Globus pallidus (tissue), 1 donor: Measurements from ENCODE around the gene EGFL7.

ENCODE experiments used
- DNase-seq: peaks from one replicate; pipeline ENCODE4 v3.0.0-alpha.2; 2015; ENCODE audit warnings: low spot score

EGFL7 gene

DNA sequence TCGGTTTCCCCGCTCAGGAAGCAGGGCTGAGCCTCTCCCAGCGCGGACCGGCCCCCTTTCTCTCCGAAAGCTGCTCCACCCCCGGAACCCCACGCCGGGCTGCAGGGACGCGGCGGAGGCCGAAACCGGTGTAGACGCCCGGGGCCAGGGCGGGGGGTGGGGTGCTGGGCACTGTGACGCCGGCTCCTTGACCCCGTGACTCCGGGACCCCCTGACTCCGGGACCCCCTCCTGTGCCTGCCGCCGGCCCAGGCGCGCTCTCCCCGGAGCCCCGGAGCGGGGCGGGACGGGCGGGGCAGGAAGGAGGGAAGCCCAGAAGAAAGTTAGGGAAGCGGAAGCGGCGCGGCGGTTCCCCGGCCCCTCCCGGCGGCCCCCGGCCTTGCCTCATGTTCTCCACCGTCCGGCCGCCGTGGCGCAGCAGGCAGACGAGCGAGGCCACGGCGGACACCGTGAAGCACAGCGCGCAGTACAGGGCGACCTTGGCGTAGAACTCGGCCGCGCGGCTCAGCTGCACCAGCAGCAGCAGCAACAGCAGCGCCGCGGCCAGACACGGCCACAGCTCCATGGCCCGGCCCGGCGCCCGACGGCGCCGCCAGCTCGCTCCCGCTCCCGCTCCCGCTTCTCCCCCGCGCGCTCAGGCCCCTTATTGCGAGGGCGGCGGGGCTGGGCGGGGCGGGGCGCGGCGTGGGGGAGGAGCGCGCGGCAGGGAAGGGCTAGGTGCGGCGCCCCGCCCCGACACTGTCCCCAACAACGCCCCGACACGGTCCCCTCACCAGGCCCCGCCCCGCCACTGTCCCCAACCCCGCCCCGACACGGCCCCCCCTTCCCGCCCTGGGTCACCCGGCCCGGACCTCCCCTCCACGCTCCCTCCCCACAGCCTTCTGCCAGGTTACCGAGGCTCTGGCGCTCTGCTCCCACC is 24.3 kb downstream of the EGFL7 start, which contains the start of gene AGPAT2:
Gene AGPAT2, minus strand, starts transcription at position 664 of the 918 bp plus-strand sequence. Its CDS starts 100 bp downstream, at position 564.
- no peak for DNase-seq

DNA sequence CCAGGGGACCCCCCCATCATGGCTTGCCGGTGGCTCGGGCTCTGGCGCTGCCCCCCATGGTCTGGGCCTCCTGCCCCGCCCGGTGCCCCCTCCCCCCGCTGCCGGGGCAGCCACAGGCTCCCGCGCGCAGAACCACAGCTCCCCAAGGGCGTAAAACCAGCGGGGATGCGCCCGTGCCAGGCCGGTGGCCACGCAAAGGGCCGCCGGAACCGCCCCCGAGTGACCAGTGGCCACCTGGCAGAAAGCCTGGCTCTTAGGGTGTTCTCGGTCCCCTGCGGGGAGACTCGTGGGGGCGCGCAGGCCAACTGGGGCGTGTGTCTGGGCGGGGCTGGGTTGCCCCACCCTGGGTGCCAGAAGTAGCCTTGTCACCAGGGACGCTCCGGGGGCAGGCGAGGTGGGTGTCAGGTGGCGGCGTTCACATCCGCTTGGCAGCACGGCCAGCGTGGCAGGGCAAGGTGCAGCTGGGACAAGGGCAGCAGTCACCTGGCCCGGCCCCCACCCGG is 25.1 kb downstream of the EGFL7 start:
- DNase-seq = no peak

DNA sequence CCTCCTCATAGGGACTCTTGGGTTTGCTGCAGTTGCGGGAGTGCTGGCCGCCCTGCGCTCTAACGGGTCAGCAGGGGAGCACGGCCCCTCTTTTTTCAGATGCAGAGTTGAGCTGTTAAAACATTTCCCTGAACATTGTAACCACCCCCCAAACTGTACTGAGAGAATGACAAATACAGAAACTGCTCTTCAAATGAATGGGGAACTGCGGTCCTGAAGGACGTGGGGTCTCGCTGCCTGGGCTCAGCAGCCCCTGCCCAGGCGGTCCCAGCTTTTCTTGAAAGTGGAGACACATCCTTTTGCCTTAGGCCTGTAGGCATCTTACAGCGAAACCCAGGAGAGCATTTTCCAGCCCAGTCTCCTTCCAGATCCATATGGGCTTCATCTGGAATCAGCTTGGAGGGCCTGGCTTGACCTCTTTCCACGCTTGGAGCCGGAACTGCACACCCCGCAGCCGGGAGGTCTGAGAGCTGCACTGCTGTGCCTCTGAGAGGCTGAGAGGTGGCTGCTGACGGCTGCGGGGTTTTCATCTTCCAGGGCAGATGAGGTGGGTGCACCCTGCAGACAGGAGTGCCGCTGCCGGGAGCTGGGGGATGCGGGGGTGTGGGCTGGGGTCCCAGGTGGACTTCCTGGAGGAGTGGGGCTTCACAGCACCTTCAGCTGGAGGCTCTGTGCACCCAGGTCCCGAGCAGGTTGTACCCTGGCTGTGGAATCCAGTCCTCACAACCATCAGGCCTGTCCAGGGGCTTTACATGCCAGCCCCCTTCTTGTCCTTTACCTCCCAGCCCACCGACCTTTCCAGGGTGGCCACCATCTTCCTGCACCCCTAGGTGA is 25.8 kb downstream of the EGFL7 start:
- no peak for DNase-seq

DNA sequence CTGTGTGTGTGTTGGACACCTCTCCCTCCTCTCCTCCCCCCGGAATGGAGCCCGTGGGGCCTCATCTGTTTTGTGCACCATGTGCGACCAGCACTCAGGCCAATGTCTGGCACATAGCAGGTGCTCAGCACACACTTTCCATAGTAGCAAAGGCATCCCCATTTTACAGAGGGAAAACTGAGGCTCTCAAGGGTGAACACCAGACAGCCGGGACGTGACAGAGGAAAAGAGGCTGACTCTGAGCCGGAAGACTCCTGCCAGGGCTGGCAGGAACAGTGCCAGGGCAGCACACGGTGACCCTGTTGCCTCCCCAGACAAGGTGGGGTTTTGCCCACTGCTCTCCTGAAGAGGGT is 26.4 kb downstream of the EGFL7 start:
- DNase-seq = no peak

DNA sequence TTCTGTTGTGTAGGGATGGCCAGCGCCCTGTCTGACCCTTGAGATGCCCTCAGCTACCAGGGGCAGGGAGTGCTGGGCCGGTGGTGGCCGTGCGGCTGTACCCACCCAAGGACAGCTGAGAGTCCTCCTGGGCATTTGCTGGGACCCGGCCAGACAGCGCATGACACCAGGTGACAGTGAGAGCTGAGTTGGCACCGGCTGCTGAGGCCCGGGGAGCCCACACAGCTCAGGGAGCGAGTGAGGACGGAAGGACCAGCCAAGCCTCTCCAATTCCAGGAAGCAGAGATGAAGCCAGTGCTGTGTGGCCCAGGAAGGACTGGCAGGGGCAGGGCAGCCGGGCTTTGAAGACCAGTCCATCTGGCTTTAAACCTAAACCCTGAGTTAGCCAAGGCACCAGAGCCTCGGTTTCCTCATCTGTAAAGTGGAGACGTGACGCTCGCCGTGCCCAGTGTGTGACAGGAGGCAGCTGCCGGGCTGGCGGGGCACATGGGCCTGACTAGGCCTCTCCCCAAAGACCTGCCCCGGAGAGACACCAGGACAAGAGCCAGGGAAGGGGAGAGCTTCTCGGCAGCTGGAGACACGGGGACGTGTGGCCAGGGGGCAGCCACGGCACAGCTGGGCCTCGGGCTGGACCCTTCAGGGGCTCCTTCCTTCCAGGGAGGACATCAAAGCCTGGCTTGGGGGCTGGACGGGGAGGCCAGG is 27.5 kb downstream of the EGFL7 start:
- no peak for DNase-seq

DNA sequence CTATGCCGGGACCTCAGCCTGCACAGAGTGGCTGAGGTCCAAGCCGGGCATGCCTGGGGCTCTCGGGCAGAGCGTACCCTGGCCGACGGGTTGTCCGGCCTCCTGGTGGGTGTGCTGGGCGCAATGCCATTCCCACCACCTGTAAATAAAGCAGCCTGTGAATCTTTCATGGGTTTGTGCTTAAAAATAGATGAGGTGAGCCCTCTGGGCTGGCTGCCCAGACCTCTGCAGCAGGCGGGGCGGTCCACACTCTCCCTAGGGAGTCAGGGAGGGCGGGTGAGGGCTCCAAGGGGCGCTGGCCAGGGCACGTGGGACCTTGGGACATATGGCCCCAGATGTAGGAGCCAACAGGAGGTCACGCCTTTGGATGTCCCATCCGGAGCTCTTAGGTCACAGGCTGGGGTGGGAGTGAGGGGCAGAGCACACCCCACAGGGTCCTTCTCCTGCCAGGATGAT is 28.1 kb downstream of the EGFL7 start:
- DNase-seq = no peak

DNA sequence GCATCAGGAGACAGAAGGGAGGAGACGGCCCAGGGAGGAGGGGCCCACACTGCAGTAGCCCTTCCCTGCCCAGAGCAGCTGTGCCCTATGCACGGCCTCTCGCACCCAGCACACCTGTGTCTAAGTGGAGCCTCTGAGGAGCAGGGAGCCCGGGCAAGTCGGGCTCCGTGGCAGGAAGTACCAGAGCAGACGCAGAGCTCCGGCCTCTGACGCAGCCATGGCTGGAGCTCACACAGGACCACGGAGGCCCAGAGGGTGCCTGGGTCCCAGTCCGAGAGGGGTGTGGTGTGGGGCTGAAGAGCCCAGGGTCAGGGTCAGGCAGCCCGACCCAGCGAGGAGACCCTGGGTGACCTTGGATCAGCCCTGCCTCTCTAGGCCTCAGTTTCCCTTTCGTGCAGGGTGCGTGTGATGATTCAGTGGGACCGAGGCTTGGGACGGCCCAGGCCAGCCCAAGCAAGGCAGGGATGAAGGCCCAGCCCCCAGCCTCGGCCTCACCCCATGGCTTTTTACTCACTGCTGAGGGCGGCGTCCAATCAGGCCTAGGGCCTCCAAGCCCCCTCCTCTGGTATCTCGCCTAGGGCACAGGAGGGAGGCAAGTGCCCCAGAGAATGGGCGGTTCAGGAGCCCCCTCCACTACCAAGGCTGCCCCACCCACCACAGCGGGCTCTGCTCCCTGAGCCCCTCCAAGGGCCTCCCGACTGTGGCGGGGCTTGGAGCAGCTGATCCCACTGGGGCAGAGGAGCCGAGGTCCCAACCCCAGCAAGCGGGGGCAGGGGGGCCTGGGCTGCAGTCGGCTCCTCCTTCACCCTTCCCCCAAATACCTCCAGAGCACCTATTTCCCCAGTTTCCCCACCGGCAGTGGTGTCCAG is 28.8 kb downstream of the EGFL7 start:
- no peak for DNase-seq

DNA sequence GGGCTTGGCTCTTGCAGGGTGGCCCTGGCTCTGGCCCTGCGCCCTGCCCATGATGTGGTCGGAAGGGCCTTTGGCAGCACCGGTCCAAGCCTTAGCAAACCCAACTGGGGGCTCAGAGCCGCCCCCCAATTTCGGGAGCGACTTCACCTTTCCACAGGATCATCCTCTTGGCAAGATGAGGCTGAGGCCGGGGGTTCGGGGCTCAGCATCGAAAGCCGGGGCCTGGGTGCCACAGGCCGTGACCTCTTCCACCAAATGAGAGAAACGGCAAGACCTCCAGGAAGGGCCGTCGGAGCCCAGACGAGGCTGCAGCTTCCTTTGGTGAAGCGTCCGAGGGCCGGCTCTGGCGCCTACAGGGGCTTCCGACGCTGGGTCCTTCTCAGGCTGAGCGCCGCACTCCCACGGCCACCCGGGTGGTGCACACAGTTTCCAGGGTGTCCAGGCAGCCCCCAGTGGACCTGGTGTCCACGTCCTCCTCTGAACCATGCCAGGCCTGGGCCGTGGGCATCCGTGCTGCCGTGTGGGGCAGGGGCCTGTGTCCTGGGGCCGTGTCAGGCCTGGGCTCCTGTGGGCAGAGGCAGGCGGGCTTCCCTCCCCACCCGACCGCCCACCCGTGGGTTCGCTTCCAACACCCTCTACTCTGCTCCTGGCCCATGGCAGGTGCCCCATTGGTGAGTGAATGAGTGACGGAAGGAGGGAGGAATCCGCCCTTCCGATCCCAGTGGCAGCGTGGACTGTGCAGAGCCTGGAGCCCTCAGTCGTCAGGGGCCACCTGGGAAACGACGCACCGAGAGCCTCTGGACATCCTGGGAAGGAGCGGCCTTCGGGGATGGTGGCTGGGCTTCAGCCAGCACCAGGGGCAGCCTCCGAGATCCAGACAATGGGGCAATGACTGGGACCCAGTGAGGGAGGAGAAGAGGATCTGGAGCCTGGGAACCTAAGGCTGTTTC is 29.7 kb downstream of the EGFL7 start:
- no peak for DNase-seq

DNA sequence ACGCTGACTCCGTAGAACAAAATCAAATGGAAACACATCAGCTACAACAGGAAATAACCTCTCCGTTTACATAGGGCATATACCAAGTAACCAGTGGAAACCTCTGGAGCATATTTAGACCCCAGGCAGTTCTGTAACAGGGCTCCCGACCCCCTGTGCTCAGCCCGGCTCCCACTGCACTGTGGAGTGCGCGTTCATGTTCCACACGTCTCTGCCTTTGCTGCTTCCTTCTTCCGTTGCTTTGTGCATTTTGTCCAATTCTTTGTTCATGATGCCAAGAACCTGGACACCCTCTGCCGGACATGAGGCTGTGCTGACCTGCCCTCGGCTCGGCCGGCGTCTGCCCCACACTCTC is 30.4 kb downstream of the EGFL7 start:
- DNase-seq = no peak

DNA sequence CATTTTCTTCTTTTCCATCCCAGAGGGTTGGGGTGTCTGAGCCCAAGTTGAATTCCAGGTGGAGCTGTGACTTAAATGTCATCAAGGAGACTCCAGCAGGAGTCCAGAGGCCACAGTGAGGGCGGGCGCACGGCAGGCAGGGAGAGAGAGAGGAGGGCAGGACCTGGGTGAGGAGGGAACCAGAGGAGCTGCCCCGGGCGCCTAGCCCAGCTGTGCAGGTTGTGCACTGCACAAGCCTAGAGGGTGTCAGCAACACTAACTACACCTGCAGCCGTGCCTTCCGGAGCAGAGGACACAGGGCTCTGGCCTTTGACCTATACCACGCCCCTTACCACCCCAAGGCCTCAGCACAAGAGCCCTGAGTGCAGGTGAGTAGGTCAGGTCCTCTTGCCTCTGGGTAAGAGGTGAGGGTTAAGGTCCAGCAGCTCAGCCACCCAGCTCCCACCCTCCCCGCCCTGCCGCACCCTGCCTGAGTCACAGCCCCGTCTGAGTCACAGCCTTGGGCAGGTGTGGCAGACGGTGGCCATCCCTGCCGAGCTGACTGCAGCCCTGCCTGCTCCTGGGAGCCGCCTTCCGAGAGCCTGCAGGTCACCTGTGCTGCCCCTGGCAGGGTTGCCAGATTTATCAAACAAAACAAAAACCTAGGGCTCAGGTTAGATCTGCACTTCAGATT is 30.9 kb downstream of the EGFL7 start:
- no peak for DNase-seq

DNA sequence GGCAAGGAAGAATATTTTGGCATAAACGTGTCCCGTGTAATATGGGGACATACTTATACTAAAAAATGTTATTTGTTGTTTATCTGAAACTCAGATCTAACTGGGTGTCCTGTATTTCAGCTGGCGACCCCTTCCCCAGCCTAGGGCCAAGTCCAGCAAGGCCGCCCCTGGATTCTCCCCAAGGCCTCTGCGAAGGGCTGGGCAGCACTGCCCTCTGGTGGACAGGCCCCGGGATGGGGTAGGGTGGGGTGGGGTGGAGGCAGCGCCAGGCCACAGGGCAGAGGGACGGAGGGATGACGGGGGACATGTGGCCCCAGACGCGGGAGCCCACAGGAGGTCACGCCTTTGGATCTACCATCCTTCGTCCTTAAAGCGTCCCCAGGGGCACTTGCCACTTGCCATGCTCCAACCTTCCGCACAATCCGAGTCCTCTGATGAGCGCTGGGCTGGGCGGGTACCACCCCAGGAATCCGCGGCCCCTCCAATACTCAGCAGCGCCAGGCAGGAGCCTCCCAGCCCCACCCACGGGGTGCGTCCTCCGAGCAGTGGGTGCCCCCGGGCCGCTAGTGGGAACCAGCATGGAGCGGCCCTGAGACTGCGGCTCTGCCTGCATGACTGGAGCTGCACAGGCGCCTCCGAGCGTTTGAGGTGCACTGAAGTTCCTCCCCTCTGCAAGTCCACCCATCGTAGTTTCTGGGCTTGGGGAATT is 31.6 kb downstream of the EGFL7 start:
- no peak for DNase-seq

DNA sequence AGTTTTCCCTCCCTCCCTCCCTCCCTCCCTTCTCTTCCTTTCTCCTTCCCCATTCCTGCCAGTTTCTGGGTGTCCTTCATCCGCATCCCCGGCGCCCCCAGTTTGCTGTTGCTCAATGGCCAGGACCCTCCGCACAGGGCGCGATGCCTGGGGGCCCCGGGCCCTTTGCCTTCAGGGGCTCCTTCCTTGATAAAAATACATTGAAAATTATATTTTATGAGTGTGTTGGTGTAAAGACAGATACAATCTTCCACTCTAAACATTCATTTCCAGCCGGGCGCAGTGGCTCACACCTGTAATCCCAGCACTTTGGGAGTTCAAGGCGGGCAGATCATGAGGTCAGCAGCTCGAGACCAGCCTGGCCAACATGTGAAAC is 32.1 kb downstream of the EGFL7 start:
- no peak for DNase-seq

DNA sequence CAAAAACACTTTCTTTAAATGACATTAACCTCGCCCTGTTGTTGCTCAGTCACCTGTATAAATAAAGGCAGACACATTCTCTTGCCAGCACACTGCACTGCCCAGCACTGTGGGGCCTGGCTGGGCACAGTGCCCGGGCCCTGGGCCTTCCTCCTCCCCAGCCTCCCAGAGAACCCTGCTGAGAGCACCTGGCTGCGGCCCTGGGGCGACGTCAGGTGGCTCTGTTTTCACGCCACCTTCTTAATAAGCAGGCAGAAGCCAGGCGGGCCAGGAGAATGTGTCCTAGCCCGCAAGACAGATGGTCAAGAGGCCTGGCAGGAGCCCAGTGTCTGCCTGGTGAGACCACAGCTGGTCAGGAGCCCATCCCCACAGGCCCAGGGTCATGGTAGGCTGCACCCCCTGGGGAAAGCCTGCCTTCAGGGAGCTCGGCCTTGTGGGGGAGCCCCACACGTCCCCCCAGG is 32.7 kb downstream of the EGFL7 start:
- DNase-seq = no peak

DNA sequence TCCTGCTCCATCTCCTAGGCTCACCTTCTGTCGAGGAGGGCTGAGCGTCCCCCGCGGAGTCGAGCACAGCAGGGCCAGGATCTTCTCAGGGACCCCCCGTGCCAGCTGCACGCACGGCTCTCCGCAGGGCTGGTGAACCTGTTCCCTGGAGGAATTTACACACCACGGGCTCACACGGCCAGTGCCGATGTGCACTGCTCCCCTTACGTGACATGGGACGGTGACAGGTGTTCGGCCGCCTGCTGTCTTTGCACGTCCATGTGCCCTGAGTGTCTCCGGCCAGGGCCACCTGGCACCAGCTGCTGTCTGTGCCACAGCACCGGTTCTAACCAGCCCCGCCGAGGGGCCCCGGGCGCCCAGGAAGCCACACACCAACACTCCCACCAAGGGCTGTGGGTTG is 33.2 kb downstream of the EGFL7 start:
- no peak for DNase-seq

DNA sequence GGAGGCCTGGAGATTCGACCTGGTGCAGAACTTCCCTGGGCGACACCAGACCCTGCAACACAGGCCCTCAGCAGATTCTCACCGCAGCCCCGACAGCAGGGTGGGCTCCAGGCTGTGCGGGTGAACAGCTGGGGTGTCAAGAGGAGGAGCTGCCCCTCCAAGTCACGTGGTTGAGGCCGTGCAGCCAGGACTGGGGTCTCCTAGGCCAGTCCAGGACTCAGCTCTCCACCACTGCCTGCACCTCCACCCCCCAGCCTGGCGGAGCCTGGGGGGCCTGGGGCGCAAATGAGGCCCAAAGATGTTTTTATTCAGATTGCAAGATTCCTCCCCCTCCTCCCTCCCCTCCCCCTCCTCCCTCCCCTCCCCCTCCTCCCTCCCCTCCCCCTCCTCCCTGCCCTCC is 33.8 kb downstream of the EGFL7 start:
- no peak for DNase-seq

DNA sequence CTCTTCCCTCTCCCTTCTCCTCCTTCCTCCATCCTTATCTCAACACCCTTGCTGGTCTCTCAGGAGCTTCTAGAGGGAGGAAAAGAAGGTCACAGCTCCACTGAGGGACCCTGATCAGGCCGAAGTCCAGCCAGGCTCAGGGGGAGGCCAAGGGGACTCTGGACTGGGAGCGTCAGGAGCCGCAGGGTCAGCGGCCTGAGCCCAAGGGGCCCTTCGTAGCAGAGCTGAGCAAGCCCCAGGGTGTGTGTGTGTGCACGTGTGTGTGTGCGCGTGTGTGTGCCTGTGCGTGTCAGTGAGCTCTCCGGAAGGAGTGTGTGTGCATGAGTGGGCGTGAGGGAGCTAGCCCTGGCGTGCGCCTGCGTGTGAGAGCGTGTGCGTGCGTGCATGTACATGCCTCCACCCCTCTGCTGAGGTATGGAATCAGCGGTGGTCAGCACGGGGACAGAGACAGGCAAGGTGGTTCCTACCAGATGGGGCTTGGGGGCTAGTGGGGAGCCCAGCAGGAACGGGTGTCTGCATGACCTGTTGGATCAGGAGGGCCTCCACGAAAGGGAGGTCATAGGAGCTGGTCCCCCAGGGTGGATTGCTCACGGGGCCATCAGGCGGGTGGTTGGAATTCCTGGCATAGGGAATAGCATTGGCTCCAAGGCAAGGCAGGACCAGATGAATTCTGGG is 34.6 kb downstream of the EGFL7 start:
- DNase-seq = no peak

DNA sequence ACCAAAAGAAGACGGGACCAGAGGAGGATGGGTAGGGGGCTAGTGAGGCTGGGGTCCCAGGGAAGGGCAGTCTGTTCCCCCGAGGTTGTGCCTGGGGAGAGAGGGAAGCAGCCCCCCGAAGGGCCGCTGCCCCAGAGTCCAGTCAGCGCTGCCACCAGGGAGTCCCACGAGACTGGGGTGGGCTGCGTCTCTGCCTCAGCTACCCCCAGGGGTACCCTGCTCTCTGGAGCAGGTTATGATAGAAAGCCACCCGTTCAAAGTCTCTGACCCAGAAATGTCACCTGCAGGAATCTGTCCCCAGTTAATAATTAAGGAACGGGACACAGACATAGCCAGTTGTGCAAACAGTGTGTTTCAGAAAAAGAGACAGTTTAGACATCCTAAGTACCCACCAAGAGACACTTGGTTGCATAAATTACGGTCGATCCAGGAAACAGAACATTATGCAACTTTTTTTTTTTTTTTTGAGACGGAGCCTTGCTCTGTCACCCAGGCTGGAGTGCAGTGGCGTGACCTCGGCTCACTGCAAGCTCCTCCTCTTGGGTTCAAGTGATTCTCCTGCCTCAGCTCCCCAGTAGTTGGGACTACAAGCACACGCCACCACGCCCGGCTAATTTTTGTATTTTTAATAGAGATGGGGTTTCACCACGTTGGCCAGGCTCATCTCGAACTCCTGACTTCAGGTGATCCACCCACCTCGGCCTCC is 35.3 kb downstream of the EGFL7 start:
- DNase-seq = no peak
